NCI-H146 (cell line): ENCODE data around the gene DNAJC11.
"Not testable (repeated sequence)": the region's sequence is repeated elsewhere in the genome, so short reads cannot be mapped to it uniquely, and the experiment has no call there.

Source experiments
- DNase-seq: peaks from one replicate; lab custom pipeline; 2025; lab: John Stamatoyannopoulos, UW

Gene DNAJC11

GRCh38 chr1:6652986-6653385 is 48.6 kb downstream of the DNAJC11 start:
- no peak for DNase-seq

GRCh38 chr1:6651909-6652308 is 49.7 kb downstream of the DNAJC11 start:
- no peak for DNase-seq

- DNase-seq: peak; percentile 4
These were observed 53.1 kb downstream of the DNAJC11 start for GRCh38 chr1:6648556-6648955.

GRCh38 chr1:6646499-6647148 is 55.0 kb downstream of the DNAJC11 start:
- DNase-seq: peak; percentile 5

DNA sequence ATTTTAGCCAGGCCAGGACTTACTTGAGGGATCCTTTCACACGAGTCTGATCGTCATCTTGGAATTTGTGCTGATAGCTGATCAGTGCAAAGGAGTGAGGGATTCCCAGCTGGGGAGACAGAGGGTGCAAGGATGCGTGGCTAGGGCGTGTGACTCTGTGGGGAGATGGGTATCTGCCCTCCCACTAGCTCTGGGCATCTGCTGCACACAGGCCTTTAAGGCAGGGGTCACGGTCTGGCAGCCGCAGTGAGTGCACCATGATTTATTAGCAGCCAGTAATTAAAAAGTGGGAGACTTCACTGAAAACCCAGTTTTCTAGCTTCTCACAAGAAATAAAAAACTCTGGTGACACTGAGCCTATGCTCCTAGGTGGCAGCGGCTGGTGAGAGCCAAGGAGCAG is 56.6 kb downstream of the DNAJC11 start:
- DNase-seq: no peak

DNA sequence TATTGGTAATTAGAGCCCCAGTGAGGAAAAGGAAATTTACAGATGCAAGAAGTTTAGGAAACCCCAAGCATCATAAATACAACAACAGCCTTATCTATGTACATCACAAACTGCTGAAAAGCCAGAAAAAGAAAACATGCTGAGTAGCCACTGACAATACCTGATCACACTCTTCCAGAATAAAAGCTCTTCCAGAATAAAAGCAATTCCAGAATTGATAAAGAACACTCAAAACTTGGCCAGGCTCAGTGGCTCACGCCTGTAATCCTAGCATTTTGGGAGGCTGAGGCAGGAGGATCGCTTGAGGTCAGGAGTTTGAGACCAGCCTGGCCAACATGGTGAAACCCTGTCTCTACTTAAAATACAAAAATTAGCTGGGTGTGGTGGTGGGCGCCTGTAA is 60.7 kb downstream of the DNAJC11 start:
- not testable (repeated sequence) for DNase-seq

GRCh38 chr1:6638226-6638625 is 63.4 kb downstream of the DNAJC11 start:
- DNase-seq: no peak

GRCh38 chr1:6637770-6638169 is 63.8 kb downstream of the DNAJC11 start:
- no peak for DNase-seq

DNA sequence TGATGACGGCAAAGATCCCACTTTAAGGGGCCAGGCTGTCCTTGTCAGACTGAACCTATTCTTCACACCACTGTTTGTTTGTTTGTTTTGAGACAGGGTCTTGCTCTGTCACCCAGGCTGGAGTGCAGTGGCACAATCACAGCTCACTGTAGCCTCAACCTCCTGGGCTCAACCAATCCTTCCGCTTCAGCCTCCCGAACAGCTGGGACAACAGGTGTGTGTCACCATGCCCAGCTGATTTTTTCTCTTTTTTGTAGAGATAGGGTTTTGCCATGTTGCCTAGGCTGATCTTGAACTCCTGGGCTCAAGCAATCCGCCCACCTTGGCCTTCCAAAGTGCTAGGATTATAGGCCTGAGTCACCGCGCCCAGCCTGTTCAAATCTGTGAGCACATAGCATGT is 64.8 kb downstream of the DNAJC11 start:
- not testable (repeated sequence) for DNase-seq

- no peak for DNase-seq
These were observed 65.5 kb downstream of the DNAJC11 start for GRCh38 chr1:6635910-6636760.

- DNase-seq: no peak
These were observed 66.3 kb downstream of the DNAJC11 start for GRCh38 chr1:6635161-6635909.

DNA sequence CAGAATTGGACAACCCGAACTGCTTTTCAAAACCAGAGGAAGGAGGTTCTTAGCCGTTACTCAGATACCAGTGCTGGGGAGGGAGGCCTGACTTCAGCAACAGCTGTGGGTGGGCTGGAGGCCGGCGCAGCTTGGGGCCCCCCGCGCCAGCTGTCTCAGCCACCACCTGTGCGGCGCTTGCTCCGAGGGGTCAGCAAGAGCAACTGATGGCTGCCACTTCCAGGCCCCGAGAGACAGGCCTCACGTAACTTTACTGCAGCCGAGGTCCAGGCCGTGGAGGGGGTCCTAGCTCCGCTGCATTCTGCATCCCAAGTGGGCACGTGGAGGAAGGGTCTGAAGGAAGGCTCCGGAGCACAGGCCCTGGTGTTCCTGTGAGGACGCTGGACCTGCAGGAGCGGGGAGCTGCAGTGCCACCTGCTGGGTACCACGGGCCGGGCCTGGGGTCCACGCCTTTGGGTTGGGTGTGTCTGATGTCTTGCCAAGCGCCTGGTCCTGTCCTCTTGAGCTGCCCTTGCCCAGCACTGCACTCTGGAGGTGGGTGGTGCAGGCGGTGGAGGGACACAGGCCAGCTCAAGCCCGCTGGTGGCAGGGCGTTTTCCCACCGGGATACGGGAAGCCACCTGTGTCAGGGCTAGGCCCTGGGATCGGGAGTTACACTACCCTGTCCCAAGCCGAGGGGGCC is 67.1 kb downstream of the DNAJC11 start:
- peak; percentile 9 for DNase-seq

GRCh38 chr1:6632588-6633514 is 68.8 kb downstream of the DNAJC11 start:
- DNase-seq: no peak

GRCh38 chr1:6631058-6631457 is 70.6 kb downstream of the DNAJC11 start:
- no peak for DNase-seq

DNA sequence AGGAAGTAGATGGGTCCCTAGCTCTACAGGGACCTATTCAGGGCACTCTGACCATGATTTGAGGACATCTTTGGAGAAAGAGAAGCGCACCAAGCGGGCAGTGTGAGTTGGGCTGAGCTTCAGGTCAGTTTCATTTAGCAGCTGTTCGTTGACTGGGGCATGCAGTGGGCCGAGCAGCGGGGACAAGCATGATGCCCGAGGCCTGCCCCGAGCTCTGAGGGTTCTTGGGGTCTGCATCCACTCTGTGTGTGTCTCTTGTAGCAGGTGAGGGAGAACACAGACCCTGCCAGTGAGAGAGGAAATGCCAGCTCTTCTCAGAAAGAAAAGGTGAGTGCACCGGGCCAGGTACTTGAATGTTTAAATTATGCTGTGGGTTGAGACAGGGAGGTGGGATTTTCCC is 71.6 kb downstream of the DNAJC11 start:
- no peak for DNase-seq

DNA sequence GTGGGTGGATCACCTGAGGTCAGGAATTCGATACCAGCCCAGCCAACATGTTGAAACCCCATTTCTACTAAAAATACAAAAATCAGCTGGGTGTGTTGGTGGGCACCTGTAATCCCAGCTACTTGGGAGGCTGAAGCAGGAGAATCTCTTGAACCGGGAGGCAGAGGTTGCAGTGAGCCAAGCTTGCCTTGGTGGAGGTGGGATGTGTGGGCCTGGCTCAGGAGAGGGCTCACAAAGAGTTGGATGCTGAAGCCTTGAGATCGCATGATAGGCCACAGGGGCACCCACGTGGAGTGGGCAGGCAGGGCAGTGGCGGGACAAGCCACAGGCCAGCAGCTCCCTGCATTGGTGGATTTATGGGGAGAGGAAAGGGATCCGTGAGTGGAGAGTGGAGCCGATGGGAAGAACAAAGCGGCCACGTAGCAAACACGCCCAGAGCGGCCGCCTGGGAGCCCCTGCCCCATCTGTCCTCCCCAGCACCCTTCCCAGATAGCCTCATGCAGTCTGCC is 72.6 kb downstream of the DNAJC11 start:
- no peak for DNase-seq

GRCh38 chr1:6627841-6628545 is 73.6 kb downstream of the DNAJC11 start:
- no peak for DNase-seq

DNA sequence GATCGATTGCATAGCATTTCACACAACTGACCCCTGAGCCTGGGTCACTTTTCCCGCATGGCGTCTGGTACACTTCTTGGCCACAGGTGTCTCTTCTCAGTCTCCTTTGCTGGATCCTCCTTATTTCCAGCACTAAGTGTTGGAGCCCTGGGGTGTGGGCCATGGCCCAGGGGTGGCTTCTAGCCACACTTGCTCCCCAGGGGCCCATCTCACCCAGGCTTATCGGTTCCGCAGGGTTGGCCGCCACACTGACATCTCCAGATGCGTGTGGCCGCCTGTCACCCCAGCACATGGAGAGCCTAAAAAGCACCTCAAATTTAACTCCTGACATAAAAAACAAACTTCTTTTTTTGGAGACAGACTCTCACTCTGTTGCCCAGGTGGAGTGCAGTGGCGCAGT is 74.6 kb downstream of the DNAJC11 start:
- no peak for DNase-seq

- no peak for DNase-seq
These were observed 75.9 kb downstream of the DNAJC11 start for GRCh38 chr1:6625584-6626149.
